Thyroid gland (tissue), 4 donors: ENCODE results near the gene CMTM3. TPM values are rescaled to one million over a fixed set of nuclear protein-coding genes. Genes with fewer than 3 reads are reported as not detected.
A peak's percentile ranks its signal among the peaks of the same experiment; 100 is the strongest.
"Not testable (repeated sequence)": the region's sequence is repeated elsewhere in the genome, so short reads cannot be mapped to it uniquely, and the experiment has no call there.

Experiments
- DNase-seq, 2 donors: peaks; one replicate each; pipeline ENCODE4 v3.0.0-alpha.2; 2019
- H3K27ac ChIP-seq, 3 donors: fragments of 200-600 bp; sonication (generic); 1 replicate in 2 of 3; 2 replicates in 1 of 3; pipeline ENCODE4 v1.5.1; 2016 to 2019; ENCODE audit warnings: mild to moderate bottlenecking in 1 of 3, moderate library complexity in 1 of 3
- H3K27me3 ChIP-seq: fragments of 200-600 bp; sonication (generic); one replicate; pipeline ENCODE4 v1.5.1; 2019
- H3K36me3 ChIP-seq, 2 donors: fragments of 200-600 bp; sonication (generic); one replicate each; pipeline ENCODE4 v1.5.1; 2016 to 2019
- H3K4me1 ChIP-seq, 2 donors: fragments of 200-600 bp; sonication (generic); one replicate each; pipeline ENCODE4 v1.5.1; 2017 to 2019
- H3K4me3 ChIP-seq, 3 donors: fragments of 200-600 bp; sonication (generic); replicated peaks in 1 of 3; 1 replicate in 2 of 3; 2 replicates in 1 of 3; pipeline ENCODE4 v1.5.1; 2016; ENCODE audit warnings: mild to moderate bottlenecking in 1 of 3
- H3K9me3 ChIP-seq: fragments of 200-600 bp; sonication (generic); one replicate; pipeline ENCODE4 v1.5.1; 2017
- POLR2A ChIP-seq, 2 donors: fragments of 450-650 bp; IDR thresholded peaks; one replicate each; pipeline ENCODE4 v1.6.1; 2017; ENCODE audit warnings: antibody characterized with exemption in 2 of 2, mild to moderate bottlenecking in 2 of 2, moderate library complexity in 1 of 2
- WGBS, 2 donors: methylation state at CpG; one replicate each; pipeline ENCODE4 v1.1.5; 2017; 5-methylcytosine and 5-hydroxymethylcytosine counted together
- intact Hi-C: fragments of 100-400 bp; cut with DNase I; formaldehyde crosslinking; loops from one replicate; pipeline ENCODE4 v1.15.1; 2023
- total RNA-seq, 4 donors: library from RNA; depleted of rRNA; stranded (reverse); fragments of >200 nt; gene quantifications; one replicate each; pipeline ENCODE4 v1.2.3, GENCODE V29; 2016
- TF ChIP-seq, protein P1 (sequence below), 6 experiments: fragments of 200-600 bp in 3 of 6; fragments of 450-650 bp in 3 of 6; sonication (generic) in 3 of 6; IDR thresholded peaks; one replicate each; pipeline ENCODE4 v1.5.1; 2016 to 2019; ENCODE audit warnings: antibody characterized with exemption in 6 of 6, mild to moderate bottlenecking in 2 of 6, inconsistent platforms in 1 of 6, moderate library complexity in 1 of 6

Gene CMTM3
- total RNA-seq, 4 donors from 2014 or later = 5.9 to 32.0 (median 21.3) TPM

DNA sequence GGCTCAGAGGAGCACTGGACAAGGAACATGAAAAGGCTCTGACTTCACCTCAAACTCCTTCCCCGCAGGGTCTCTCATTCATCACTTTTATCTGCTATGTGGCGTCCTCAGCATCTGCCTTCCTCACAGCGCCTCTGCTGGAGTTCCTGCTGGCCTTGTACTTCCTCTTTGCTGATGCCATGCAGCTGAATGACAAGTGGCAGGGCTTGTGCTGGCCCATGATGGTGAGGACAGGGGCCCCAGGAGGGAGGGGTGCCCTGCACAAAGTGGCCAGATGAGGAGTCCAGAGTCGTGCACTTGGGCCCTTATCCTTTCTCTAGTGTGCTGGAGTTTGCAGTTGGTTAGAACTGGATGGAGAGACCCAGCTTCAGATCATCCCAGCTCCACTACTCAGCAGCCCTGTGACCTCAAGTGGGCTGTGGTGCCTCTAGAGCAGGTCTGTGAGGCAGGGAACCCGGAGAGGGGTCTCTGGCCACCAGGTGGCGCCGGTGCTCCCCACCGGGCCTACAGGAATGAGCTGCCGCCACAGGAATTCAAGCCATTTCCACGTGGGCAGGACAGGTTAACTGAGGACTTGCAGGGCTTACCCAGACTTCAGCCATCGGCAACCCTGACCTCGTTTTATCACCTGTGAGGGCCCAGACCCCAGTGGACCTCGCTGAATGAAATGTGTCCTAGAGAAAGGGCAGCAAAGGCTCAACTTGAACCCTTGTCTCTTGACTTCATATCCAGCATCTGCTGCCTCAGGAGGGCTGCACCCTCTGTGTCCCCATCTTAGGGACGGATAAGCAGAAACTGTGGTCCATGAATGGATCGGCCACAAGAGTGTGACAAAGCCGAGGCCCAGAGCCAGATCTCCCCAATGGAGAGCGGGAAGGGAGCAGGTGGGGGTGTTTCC is 4.0 kb downstream of the CMTM3 start:
- Histone ChIP-seq H3K4me1 (peaks cover 13 to 29% of the 10 kb centered on the region in 2 donors), H3K27me3 (no peaks in the 10 kb centered on the region), H3K4me3 (no peak overlapping the region), H3K9me3 (no peaks in the 10 kb centered on the region), H3K27ac (peak overlapping the region in 2 of 3 donors; percentile 28 to 37), H3K36me3 (peaks cover 13 to 14% of the 10 kb centered on the region in 2 donors)
- peak; percentile 95 to 96 for DNase-seq
- WGBS, 2 donors = 44 to 65% methylated on average over 9 to 15 of the region's 17 CpGs
- intact Hi-C loops = loop anchor here (5.0 kb wide), 1 partner anchor 259 kb away; no protein-coding TSS in a partner anchor
- TF ChIP-seq POLR2A (IDR thresholded peaks at IDR 0.05) = no peak
- TF ChIP-seq, protein P1, sequence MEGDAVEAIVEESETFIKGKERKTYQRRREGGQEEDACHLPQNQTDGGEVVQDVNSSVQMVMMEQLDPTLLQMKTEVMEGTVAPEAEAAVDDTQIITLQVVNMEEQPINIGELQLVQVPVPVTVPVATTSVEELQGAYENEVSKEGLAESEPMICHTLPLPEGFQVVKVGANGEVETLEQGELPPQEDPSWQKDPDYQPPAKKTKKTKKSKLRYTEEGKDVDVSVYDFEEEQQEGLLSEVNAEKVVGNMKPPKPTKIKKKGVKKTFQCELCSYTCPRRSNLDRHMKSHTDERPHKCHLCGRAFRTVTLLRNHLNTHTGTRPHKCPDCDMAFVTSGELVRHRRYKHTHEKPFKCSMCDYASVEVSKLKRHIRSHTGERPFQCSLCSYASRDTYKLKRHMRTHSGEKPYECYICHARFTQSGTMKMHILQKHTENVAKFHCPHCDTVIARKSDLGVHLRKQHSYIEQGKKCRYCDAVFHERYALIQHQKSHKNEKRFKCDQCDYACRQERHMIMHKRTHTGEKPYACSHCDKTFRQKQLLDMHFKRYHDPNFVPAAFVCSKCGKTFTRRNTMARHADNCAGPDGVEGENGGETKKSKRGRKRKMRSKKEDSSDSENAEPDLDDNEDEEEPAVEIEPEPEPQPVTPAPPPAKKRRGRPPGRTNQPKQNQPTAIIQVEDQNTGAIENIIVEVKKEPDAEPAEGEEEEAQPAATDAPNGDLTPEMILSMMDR (IDR thresholded peaks at IDR 0.05) = peak; percentile 79 to 91 (median 88)

DNA sequence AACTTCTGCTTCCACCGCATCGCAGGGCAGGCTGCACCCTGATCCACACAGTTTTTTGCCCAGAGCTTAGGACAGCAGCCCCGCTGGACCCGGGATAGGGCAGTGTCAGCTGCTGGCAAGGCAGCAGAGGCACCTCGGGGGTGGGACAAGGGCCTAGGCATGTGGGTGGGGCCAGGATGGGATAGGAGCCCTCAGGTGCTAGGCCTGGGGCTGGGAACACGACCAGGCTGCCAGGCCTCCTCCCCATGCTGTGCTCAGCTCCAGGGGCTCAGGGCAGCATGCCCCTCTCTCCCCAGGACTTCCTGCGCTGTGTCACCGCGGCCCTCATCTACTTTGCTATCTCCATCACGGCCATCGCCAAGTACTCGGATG is 4.6 kb downstream of the CMTM3 start:
- TF ChIP-seq, protein P1 (IDR thresholded peaks at IDR 0.05) = no peak
- TF ChIP-seq POLR2A (IDR thresholded peaks at IDR 0.05) = no peak
- intact Hi-C loops = loop anchor here (5.0 kb wide), 1 partner anchor 258 kb away; no protein-coding TSS in a partner anchor
- Histone ChIP-seq H3K36me3 (peaks cover 14 to 19% of the 10 kb centered on the region in 2 donors), H3K4me3 (no peak overlapping the region), H3K4me1 (peaks cover 10 to 24% of the 10 kb centered on the region in 2 donors), H3K27ac (peak overlapping the region in 2 of 3 donors; percentile 28 to 37), H3K27me3 (no peaks in the 10 kb centered on the region), H3K9me3 (no peaks in the 10 kb centered on the region)
- DNase-seq = no peak
- WGBS, 2 donors = 84 to 90% methylated on average over 7 to 9 of the region's 12 CpGs

DNA sequence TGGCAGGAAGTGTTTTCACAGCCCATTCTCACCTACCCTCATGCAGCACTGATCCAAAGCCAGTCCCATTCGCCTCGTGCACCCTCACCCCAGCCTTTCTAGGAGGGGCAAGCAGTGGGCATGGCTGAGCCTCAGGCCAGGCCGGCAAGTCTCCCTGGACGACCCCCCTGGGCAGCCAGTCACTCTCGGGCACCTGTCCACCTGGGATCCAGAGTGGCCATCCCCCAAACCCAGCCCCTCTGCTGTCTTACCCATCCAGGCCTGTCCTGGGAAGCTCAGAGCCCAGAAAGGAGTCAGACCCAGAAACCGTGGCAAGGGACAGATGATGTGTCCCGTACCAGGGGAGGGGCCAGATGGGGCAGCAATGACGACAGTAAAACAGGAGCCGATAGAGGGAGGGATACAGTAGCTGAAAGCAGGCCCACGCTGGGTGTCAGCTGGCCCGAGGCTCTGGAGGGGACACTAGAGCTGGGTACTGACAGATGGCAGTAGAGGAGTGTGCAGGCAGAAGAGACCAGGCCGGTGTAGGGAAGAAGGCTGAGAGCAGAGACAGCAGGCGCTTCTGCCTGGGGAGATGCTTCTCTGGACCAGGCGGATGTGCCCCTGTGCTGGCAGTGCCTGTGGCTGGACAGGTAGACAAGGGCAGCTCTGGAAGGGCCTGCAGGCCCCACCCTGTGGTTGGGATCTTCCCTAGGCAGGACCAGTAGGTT is 5.8 kb downstream of the CMTM3 start:
- intact Hi-C loops = no loop called here

DNA sequence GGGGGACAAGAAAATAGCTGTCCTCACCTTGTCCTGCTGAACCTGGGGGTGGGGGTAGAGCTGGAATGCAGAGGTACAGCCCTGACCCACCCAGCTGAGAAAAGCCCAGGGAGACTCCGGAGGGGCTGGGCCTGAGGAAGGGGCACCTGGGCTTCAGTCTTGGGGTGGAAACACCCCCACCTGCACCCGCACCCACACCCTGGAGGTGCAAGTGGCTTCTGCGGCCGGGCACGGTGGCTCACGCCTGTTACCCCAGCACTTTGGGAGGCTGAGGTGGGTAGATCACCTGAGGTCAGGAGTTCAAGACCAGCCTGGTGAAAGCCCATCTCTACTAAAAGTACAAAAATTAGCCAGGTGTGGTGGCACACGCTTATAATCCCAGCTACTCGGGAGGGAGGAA is 7.4 kb downstream of the CMTM3 start:
- whole genome bisulfite sequencing, 2 donors = 95 to 97% methylated on average over 8 of the region's 8 CpGs
- Histone ChIP-seq H3K4me1 (peaks cover 4 to 19% of the 10 kb centered on the region in 2 donors), H3K36me3 (peaks cover 14 to 21% of the 10 kb centered on the region in 2 donors)
- intact Hi-C loops, DNase-seq, H3K27me3 ChIP-seq, H3K27ac ChIP-seq, H3K9me3 ChIP-seq, H3K4me3 ChIP-seq: not testable (repeated sequence)

More for the DNA sequence above, 5.8 kb downstream of the CMTM3 start:
- Histone ChIP-seq H3K4me3 (no peak overlapping the region), H3K36me3 (peaks cover 14 to 21% of the 10 kb centered on the region in 2 donors), H3K27me3 (no peaks in the 10 kb centered on the region), H3K9me3 (no peaks in the 10 kb centered on the region), H3K4me1 (peaks cover 9 to 24% of the 10 kb centered on the region in 2 donors), H3K27ac (no peak overlapping the region)
- 89% methylated on average over 13 to 14 of the region's 14 CpGs for WGBS, 2 donors
- TF ChIP-seq, protein P1 (IDR thresholded peaks at IDR 0.05) = no peak
- TF ChIP-seq POLR2A (IDR thresholded peaks at IDR 0.05) = no peak
- DNase-seq = no peak

DNA sequence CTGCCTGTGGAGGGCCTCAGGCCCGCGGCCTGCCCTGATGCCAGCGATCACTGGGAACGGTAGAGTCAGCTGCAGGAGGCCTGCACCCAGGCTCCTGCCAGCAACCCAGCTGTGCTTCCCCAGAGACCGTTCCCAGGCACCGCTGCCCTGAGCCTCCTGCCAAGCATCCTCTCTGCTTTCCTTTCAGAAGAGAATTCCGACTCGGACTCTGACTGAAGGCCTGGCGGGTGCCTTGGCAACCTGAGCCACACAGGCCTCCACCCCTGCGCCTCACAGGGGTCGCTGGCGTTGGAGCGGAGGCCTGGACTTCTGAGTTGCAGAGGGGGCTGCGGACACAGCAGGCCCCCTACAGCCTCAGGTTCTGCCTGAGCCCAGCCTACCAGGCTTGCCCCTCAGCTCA is 7.9 kb downstream of the CMTM3 start:
- Histone ChIP-seq H3K9me3 (no peaks in the 10 kb centered on the region), H3K27ac (no peak overlapping the region), H3K4me3 (no peak overlapping the region), H3K27me3 (no peaks in the 10 kb centered on the region), H3K36me3 (peaks cover 14 to 21% of the 10 kb centered on the region in 2 donors), H3K4me1 (peaks cover 4 to 24% of the 10 kb centered on the region in 2 donors)
- 88 to 92% methylated on average over 14 of the region's 14 CpGs for WGBS, 2 donors
- no peak for DNase-seq
- TF ChIP-seq, protein P1 (IDR thresholded peaks at IDR 0.05) = no peak
- TF ChIP-seq POLR2A (IDR thresholded peaks at IDR 0.05) = no peak
- intact Hi-C loops = no loop called here
